ENCODE results near the gene OGA. TPM values are rescaled to one million over a fixed set of nuclear protein-coding genes. Genes with fewer than 3 reads are reported as not detected.

OGA gene
- total and polyA plus RNA-seq, 5 donors from 2014 or later = 36.7 to 442 (median 41.4) TPM

DNA sequence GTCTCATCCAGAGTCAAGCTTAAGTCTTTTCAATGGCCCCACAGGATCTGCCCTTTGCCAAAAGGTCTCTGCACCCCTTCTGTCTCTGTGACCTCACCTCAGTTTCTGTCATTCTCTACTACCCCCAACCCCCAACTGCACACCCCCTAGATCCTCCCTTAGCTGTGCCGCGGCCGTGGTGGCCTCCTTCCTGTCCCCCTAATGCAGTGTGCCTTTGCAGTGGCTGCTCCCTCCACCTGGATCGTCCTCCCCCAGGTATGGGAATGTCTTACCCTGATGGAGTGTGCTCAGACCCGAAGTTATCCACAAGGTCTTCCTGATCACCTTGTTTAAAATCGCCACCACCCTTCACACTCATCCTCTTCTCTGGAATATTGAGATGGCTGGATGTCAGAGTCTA, 51.9 kb downstream of the OGA start:
- Mint-ChIP-seq H3K27ac (peak overlapping the region in 1 of 3 donors; percentile 70), H3K4me3 (no peak overlapping the region), H3K9me3 (no peaks in the 10 kb centered on the region), H3K36me3 (no peaks in the 10 kb centered on the region), H3K27me3 (peaks cover 49% of the 10 kb centered on the region), H3K4me1 (peaks cover 0 to 4% (median 0%) of the 10 kb centered on the region in 4 donors)
- H3K27me3 ChIP-seq (ENCODE audit: control insufficient read depth, insufficient read depth, low read length) = peaks cover 4% of the 10 kb centered on the region
- DNase-seq = no peak
- no peak overlapping the region for H3K4me3 ChIP-seq (ENCODE audit: low read depth, low read length)
- no peak overlapping the region for H3K27ac ChIP-seq (ENCODE audit: insufficient read depth, low read length, poor library complexity, severe bottlenecking)
- ATAC-seq (ENCODE audit: low read depth in 2 of 2) = no peak
- H3K4me1 ChIP-seq (ENCODE audit: control insufficient read depth, insufficient read depth, low read length, poor library complexity, severe bottlenecking) = no peaks in the 10 kb centered on the region
- no peaks in the 10 kb centered on the region for H3K36me3 ChIP-seq (ENCODE audit: control insufficient read depth, insufficient read depth, low read length)
- H3K9me3 ChIP-seq (ENCODE audit: control insufficient read depth in 2 of 2, low read length in 2 of 2) = no peaks in the 10 kb centered on the region

GRCh38 chr10:101763141-101763846, 55.0 kb downstream of the OGA start:
- DNase-seq = no peak
- Histone ChIP-seq H3K4me1 (ENCODE audit: control insufficient read depth, insufficient read depth, low read length, poor library complexity, severe bottlenecking) (no peaks in the 10 kb centered on the region), H3K27me3 (ENCODE audit: control insufficient read depth, insufficient read depth, low read length) (peaks cover 4% of the 10 kb centered on the region), H3K36me3 (ENCODE audit: control insufficient read depth, insufficient read depth, low read length) (no peaks in the 10 kb centered on the region), H3K27ac (ENCODE audit: insufficient read depth, low read length, poor library complexity, severe bottlenecking) (no peak overlapping the region), H3K4me3 (ENCODE audit: low read depth, low read length) (no peak overlapping the region), H3K9me3 (ENCODE audit: control insufficient read depth in 2 of 2, low read length in 2 of 2) (no peaks in the 10 kb centered on the region)
- Mint-ChIP-seq H3K36me3 (no peaks in the 10 kb centered on the region), H3K4me1 (no peaks in the 10 kb centered on the region), H3K4me3 (no peak overlapping the region), H3K9me3 (no peaks in the 10 kb centered on the region), H3K27ac (no peak overlapping the region), H3K27me3 (peaks cover 34% of the 10 kb centered on the region)
- no peak for ATAC-seq (ENCODE audit: low read depth in 2 of 2)

DNA sequence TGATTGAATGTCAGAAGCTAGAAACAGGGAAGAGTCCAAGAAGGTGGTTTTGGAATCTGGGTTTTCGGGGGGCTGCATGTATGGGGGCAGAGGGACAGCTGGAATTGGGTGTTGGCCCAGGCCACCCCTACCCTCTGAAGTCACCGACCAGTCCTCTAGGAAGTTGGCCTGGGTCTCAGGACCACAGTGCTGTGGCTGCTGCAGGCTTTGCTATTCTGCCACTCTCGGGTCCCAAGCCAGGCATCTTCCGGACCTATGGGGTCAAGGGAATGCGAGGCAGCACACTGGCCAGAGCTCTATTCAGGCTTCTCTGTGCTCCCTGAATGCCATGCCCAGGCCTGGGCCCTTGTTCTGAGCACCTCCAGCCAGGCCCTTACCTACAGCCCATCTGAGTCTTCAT, 55.5 kb downstream of the OGA start:
- H3K36me3 Mint-ChIP-seq = no peaks in the 10 kb centered on the region
- Histone ChIP-seq H3K27ac (ENCODE audit: insufficient read depth, low read length, poor library complexity, severe bottlenecking) (no peak overlapping the region), H3K36me3 (ENCODE audit: control insufficient read depth, insufficient read depth, low read length) (no peaks in the 10 kb centered on the region), H3K27me3 (ENCODE audit: control insufficient read depth, insufficient read depth, low read length) (peaks cover 4% of the 10 kb centered on the region), H3K4me3 (ENCODE audit: low read depth, low read length) (no peak overlapping the region), H3K9me3 (ENCODE audit: control insufficient read depth in 2 of 2, low read length in 2 of 2) (no peaks in the 10 kb centered on the region), H3K4me1 (ENCODE audit: control insufficient read depth, insufficient read depth, low read length, poor library complexity, severe bottlenecking) (no peaks in the 10 kb centered on the region)
- no peak overlapping the region for H3K4me3 Mint-ChIP-seq
- DNase-seq (no peak), ATAC-seq (ENCODE audit: low read depth in 2 of 2) (no peak)
- H3K9me3 Mint-ChIP-seq = no peaks in the 10 kb centered on the region
- no peaks in the 10 kb centered on the region for H3K4me1 Mint-ChIP-seq
- H3K27me3 Mint-ChIP-seq = peaks cover 30% of the 10 kb centered on the region
- H3K27ac Mint-ChIP-seq = no peak overlapping the region

DNA sequence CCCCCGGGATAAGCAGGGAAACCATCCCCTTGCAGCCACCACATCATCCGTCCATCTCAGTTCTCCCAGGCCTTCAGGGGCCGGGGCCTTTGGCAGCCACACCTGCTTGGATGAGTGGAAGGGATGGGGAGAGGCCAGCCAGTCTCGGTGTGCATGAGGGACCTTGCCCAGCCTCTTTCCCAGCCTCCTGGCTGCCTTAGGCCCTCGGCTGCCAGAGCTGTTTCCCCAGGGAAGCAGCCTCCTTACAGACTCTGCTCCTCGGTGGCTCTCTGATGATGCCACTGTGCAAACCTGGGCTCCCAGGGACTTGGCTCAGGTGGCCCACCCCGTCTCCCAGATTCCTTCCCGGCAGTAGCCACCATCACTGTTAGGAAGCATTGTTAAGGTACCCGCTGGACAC, 57.0 kb downstream of the OGA start:
- Mint-ChIP-seq H3K27me3 (peaks cover 32% of the 10 kb centered on the region), H3K4me1 (no peaks in the 10 kb centered on the region), H3K27ac (no peak overlapping the region), H3K4me3 (no peak overlapping the region), H3K9me3 (no peaks in the 10 kb centered on the region), H3K36me3 (no peaks in the 10 kb centered on the region)
- ATAC-seq (ENCODE audit: low read depth in 2 of 2) (no peak), DNase-seq (no peak)
- no peak overlapping the region for H3K4me3 ChIP-seq (ENCODE audit: low read depth, low read length)
- no peaks in the 10 kb centered on the region for H3K4me1 ChIP-seq (ENCODE audit: control insufficient read depth, insufficient read depth, low read length, poor library complexity, severe bottlenecking)
- H3K36me3 ChIP-seq (ENCODE audit: control insufficient read depth, insufficient read depth, low read length) = no peaks in the 10 kb centered on the region
- no peak overlapping the region for H3K27ac ChIP-seq (ENCODE audit: insufficient read depth, low read length, poor library complexity, severe bottlenecking)
- no peaks in the 10 kb centered on the region for H3K9me3 ChIP-seq (ENCODE audit: control insufficient read depth in 2 of 2, low read length in 2 of 2)
- H3K27me3 ChIP-seq (ENCODE audit: control insufficient read depth, insufficient read depth, low read length) = peaks cover 4% of the 10 kb centered on the region

DNA sequence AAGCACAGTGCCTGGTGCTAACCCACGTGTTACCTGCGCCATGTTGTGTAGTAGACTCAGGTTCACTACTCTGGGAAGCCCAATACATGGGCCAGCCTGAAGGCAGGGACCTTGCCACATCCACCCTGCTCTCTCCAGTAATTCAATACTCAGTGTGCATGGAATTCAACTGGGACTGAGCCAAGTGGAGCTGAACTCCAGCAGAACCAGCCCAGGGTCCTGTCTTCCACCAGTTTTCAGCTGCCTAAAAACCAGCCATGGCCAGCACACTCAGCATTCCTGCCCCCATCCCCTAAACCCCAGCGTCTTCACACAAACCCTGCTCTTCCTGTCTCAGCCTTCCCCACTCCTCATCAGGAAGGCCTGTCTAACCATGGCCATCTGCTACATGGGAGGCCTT, 57.7 kb downstream of the OGA start:
- Histone ChIP-seq H3K36me3 (ENCODE audit: control insufficient read depth, insufficient read depth, low read length) (no peaks in the 10 kb centered on the region), H3K27ac (ENCODE audit: insufficient read depth, low read length, poor library complexity, severe bottlenecking) (no peak overlapping the region)
- H3K36me3 Mint-ChIP-seq = no peaks in the 10 kb centered on the region

GRCh38 chr10:101759309-101760247, 58.7 kb downstream of the OGA start:
- Histone ChIP-seq H3K27ac (ENCODE audit: insufficient read depth, low read length, poor library complexity, severe bottlenecking) (no peak overlapping the region), H3K27me3 (ENCODE audit: control insufficient read depth, insufficient read depth, low read length) (no peaks in the 10 kb centered on the region), H3K9me3 (ENCODE audit: control insufficient read depth in 2 of 2, low read length in 2 of 2) (no peaks in the 10 kb centered on the region), H3K4me3 (ENCODE audit: low read depth, low read length) (no peak overlapping the region), H3K4me1 (ENCODE audit: control insufficient read depth, insufficient read depth, low read length, poor library complexity, severe bottlenecking) (no peaks in the 10 kb centered on the region), H3K36me3 (ENCODE audit: control insufficient read depth, insufficient read depth, low read length) (no peaks in the 10 kb centered on the region)
- ATAC-seq (ENCODE audit: low read depth in 2 of 2) = no peak
- Mint-ChIP-seq H3K36me3 (no peaks in the 10 kb centered on the region), H3K9me3 (no peaks in the 10 kb centered on the region), H3K27me3 (peaks cover 21% of the 10 kb centered on the region), H3K27ac (no peak overlapping the region), H3K4me3 (no peak overlapping the region), H3K4me1 (no peaks in the 10 kb centered on the region)
- DNase-seq = no peak

More for the DNA sequence above, 57.7 kb downstream of the OGA start:
- ATAC-seq (ENCODE audit: low read depth in 2 of 2) (no peak), DNase-seq (no peak)
- Histone ChIP-seq H3K4me1 (ENCODE audit: control insufficient read depth, insufficient read depth, low read length, poor library complexity, severe bottlenecking) (no peaks in the 10 kb centered on the region), H3K27me3 (ENCODE audit: control insufficient read depth, insufficient read depth, low read length) (no peaks in the 10 kb centered on the region), H3K4me3 (ENCODE audit: low read depth, low read length) (no peak overlapping the region), H3K9me3 (ENCODE audit: control insufficient read depth in 2 of 2, low read length in 2 of 2) (no peaks in the 10 kb centered on the region)
- H3K4me3 Mint-ChIP-seq = no peak overlapping the region
- H3K27ac Mint-ChIP-seq = no peak overlapping the region
- H3K27me3 Mint-ChIP-seq = peaks cover 27% of the 10 kb centered on the region
- H3K4me1 Mint-ChIP-seq = no peaks in the 10 kb centered on the region
- no peaks in the 10 kb centered on the region for H3K9me3 Mint-ChIP-seq

DNA sequence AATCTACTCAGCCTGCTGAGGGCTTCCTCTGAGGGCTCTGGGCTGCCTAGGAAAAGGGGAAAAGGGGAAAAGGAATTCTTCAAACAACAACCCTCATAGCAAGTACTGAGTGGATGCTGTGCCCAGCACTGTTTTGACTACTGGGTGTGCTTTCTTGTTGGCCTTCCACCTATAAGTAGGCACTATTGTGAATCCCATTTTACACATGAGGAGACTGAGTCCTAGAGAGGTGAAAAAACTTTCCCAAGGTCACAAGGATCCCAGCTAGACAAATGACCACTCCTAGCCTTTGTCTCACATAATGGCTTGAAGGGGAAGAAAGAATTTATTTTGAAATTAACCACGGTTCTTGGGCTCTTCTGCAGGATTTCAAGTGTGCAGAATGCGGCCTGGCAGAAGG, 59.4 kb downstream of the OGA start:
- no peak for ATAC-seq (ENCODE audit: low read depth in 2 of 2)
- no peak overlapping the region for H3K27ac ChIP-seq (ENCODE audit: insufficient read depth, low read length, poor library complexity, severe bottlenecking)
- H3K36me3 ChIP-seq (ENCODE audit: control insufficient read depth, insufficient read depth, low read length) = no peaks in the 10 kb centered on the region
- no peak overlapping the region for H3K4me3 ChIP-seq (ENCODE audit: low read depth, low read length)
- no peaks in the 10 kb centered on the region for H3K4me1 ChIP-seq (ENCODE audit: control insufficient read depth, insufficient read depth, low read length, poor library complexity, severe bottlenecking)
- H3K27me3 ChIP-seq (ENCODE audit: control insufficient read depth, insufficient read depth, low read length) = no peaks in the 10 kb centered on the region
- no peak overlapping the region for H3K27ac Mint-ChIP-seq
- H3K36me3 Mint-ChIP-seq = no peaks in the 10 kb centered on the region
- no peaks in the 10 kb centered on the region for H3K4me1 Mint-ChIP-seq
- H3K9me3 ChIP-seq (ENCODE audit: control insufficient read depth in 2 of 2, low read length in 2 of 2) = no peaks in the 10 kb centered on the region
- DNase-seq = no peak
- no peaks in the 10 kb centered on the region for H3K9me3 Mint-ChIP-seq
- peaks cover 26% of the 10 kb centered on the region for H3K27me3 Mint-ChIP-seq
- H3K4me3 Mint-ChIP-seq = no peak overlapping the region

All from CD4-positive, CD25-positive, alpha-beta regulatory T cell (primary cell).